ENCODE measurements around the gene HDAC4.

DNA sequence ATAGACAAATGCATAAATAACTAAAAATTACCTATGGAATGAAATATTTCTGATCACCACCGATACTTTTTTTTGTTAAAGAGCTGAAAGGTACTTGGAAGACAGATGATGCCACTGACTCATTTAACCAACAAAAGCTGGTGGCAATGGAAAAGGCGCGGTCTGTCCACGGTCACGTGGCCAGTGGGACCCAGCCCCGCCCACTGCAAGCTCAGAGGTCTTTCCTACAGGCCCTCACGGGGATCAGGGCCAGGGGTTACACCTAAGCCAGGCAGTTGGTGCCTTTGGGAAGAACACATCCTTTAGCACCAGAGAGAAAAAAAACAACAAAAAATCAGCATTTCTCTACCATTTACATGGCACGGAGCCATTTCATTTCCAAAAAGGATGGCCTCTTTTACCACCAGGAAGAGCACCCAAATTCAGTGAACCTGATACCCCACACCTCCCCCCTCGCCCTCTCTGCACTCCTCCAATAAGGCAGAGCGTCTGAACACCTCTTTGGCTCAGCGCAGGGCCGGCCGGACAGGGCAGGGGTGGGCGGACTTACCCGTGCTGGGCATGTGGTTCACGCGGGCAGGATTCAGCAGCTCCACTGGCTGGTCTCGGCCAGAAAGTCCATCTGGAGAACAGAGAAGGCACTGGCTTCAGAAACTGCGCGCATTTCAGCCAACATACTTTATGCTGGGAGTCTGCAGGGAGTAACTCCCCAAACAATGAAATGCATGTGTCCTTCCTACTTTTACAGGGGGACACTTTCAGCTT is 164.6 kb downstream of the HDAC4 start:
- TF ChIP-seq CTCF (IDR thresholded peaks at IDR 0.05) = no peak
- TF ChIP-seq POLR2A (IDR thresholded peaks at IDR 0.05) = no peak
